ENCODE results near the gene NT5C3B.

Gene NT5C3B

DNA sequence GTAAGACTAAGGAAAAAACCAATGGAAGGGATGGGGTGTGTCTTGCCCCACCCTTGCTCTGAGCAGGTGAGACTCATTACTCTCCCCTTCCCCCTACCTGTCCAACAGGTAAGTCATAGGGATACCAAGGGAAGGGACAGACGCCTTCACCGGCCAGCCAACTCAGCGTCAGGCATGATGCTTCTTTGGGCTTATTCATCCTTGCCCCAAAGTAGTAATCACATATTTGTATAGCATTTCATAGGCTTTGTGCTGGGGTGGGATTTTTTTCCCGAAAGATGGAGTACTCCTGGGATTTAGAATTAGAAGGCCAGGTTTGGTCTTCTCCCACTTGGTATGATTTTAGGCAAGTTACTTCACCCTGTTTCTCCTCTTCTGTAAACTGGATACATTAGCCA is 49.0 kb downstream of the NT5C3B start:
- TF ChIP-seq, protein P1, sequence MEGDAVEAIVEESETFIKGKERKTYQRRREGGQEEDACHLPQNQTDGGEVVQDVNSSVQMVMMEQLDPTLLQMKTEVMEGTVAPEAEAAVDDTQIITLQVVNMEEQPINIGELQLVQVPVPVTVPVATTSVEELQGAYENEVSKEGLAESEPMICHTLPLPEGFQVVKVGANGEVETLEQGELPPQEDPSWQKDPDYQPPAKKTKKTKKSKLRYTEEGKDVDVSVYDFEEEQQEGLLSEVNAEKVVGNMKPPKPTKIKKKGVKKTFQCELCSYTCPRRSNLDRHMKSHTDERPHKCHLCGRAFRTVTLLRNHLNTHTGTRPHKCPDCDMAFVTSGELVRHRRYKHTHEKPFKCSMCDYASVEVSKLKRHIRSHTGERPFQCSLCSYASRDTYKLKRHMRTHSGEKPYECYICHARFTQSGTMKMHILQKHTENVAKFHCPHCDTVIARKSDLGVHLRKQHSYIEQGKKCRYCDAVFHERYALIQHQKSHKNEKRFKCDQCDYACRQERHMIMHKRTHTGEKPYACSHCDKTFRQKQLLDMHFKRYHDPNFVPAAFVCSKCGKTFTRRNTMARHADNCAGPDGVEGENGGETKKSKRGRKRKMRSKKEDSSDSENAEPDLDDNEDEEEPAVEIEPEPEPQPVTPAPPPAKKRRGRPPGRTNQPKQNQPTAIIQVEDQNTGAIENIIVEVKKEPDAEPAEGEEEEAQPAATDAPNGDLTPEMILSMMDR (conservative IDR thresholded peaks at IDR 0.05; ENCODE audit: control insufficient read depth, insufficient read depth, low read depth, low read length) = no peak
- H3K4me3 ChIP-seq (ENCODE audit: control insufficient read depth, low read depth, low read length) = no peak overlapping the region
- DNase-seq (ENCODE audit: low read depth) = no peak

DNA sequence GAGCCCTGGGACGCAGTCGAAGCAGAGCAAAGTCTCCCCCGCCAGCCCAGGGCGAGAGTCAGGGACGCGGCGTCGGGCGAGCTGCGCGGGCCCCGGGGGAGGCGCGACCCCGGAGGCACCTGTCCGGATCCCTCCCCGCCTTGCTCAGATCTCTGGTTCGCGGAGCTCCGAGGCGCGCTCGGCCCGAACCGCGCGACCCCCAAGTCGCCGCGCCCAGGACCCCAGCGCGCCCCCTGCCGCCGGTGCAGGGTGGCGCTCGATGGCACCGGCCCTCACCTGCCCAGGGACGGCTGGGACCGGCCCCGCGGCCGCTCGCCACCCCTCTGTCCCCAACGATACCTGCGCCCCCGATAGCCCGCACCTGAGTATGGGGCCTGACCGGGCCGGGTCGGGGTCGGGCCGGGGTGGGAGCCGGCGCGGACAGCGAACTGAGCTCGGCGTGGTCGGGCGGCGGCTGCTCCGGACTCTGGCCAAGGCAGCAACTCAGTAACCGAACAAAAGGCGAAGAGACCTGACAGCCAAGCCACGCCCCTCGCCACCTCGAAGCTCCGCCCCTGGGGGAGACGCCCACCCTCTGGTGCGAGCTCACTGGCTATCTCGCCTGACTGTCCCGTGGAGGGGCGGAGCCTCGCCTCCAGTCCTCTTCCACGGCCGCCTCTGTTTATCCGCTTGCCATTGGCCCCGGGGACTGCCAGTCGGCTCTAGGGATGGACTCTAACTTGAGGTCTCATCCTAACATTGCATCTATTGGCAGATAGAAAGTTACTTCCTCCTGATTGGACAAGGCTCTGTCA is 49.6 kb downstream of the NT5C3B start, which contains the start of gene JUP:
Gene JUP, minus strand, starts transcription at position 485 of the 794 bp plus-strand sequence. CDS start 14,857 bp downstream, outside the sequence.
- DNase-seq (ENCODE audit: low read depth) = peak; percentile 96
- H3K4me3 ChIP-seq (ENCODE audit: control insufficient read depth, low read depth, low read length) = peak within 1 kb of the TSS; percentile 24
- TF ChIP-seq, protein P1 (conservative IDR thresholded peaks at IDR 0.05; ENCODE audit: control insufficient read depth, insufficient read depth, low read depth, low read length) = no peak

DNA sequence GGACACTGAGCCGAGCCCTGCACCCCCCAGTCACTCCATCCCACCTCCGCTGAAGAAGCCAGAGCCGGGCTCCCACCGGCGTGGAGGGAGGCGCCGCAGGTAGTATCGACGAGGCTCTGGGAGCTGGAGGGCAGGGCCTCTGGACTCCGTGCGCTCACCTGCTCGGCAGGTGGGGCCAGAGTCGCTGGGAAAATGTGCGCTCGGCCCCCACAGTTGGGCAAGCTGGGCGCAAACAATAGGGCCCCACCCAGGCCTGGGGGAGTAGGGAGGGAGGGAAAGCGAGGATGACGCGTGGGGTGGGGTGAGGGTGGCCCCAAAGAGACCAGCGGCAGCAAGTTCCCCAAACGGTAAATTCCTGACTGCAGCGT is 50.2 kb downstream of the NT5C3B start:
- TF ChIP-seq, protein P1 (conservative IDR thresholded peaks at IDR 0.05; ENCODE audit: control insufficient read depth, insufficient read depth, low read depth, low read length) = no peak
- DNase-seq (ENCODE audit: low read depth) = no peak
- H3K4me3 ChIP-seq (ENCODE audit: control insufficient read depth, low read depth, low read length) = peak overlapping the region; percentile 24

DNA sequence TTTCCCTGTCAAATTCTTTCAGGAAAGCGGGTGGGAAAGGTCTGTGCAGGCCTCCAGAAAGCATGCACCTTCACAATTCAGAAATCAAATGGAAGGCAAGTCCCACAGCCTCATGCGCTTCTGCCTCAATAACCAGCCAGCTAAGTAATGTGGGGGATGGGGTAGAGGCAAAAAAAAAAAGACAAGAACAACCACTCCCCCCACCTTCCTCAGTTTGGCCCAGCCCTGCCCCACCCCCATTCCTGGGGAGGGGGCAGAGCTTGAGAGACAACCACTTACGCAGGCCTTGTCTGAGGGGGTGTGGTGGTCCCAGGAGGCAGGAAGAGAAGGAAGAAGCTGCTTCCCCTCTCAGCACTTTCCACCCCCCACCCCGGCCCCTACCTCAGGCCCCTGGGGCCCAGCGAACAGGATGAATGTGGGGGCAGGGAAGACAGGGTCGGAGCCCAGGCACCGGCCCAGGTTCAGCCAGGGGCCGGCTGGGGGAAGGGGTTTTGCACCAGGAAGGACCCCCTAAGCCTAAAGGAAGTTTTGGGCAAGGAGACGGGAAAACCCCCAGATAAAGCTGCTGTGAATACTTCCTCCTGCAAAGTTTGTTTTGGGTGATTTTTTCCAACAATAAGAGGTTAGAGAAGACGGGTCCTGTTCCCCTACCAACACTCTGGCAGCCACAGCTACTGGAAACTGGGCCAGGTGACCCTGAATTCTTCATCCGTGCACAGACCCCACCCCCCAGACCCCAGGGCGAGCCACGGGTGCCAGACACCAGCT is 50.8 kb downstream of the NT5C3B start:
- peak overlapping the region; percentile 24 for H3K4me3 ChIP-seq (ENCODE audit: control insufficient read depth, low read depth, low read length)
- DNase-seq (ENCODE audit: low read depth) = no peak

DNA sequence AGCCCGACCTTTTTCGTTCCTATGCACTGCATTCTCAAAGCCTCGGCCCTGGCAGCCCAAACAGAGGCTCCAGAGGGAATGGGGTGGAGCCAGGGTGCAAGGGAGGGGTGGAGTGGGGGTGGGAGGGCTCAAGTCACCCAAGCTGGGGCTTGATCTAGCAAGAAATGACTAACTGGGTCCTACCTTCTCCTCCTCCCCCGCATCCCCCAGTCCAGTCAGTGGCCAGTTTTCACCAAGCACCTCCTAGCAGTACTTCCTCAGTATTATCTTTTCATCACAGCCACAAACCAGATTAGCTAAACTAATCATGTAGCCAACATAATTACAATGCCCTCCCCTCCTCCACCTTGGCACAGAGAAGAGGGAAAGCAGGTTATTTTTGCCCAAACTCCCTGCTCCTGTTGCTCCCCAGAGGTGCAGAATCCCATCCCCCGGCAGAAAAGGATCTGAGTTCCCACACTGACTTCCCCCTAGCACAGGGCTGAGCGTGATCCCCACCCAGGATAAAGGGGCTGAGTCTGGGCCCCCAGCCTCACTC is 51.8 kb downstream of the NT5C3B start:
- TF ChIP-seq, protein P1 (conservative IDR thresholded peaks at IDR 0.05; ENCODE audit: control insufficient read depth, insufficient read depth, low read depth, low read length) = no peak
- DNase-seq (ENCODE audit: low read depth) = peak; percentile 67
- H3K4me3 ChIP-seq (ENCODE audit: control insufficient read depth, low read depth, low read length) = no peak overlapping the region

More for the DNA sequence above, 50.8 kb downstream of the NT5C3B start:
- TF ChIP-seq, protein P1 (conservative IDR thresholded peaks at IDR 0.05; ENCODE audit: control insufficient read depth, insufficient read depth, low read depth, low read length) = no peak

DNA sequence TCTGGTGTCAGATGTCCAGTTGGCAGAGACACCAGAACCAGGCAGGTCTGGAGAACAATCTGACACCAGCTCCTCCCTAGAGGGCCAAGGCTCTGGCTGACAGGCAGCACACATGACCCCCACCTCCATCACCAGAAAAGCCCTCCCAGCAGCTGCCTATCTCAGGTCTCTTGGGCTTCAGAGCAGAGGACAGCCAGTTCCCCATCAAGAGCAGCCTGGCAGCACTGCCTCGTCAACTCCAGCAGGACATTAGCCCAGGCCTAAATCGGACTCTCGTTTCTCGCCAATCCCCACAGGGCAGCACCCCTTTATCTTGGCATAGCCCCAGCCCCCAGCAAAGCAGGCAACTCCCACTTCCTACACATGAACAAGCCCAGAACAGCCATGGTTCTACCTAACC is 53.9 kb downstream of the NT5C3B start:
- no peak overlapping the region for H3K4me3 ChIP-seq (ENCODE audit: control insufficient read depth, low read depth, low read length)
- TF ChIP-seq, protein P1 (conservative IDR thresholded peaks at IDR 0.05; ENCODE audit: control insufficient read depth, insufficient read depth, low read depth, low read length) = no peak
- DNase-seq (ENCODE audit: low read depth) = no peak
